Activated CD8-positive, alpha-beta memory T cell treated with anti-CD3 and anti-CD28 coated beads, Interleukin-2, amount 10 ng/mL, durations not matched to agents 7 days and 5 days (primary cell): Measurements from ENCODE around the gene URB1. TPM values are rescaled to one million over a fixed set of nuclear protein-coding genes. Genes with fewer than 3 reads are reported as not detected.
A peak's percentile ranks its signal among the peaks of the same experiment; 100 is the strongest.
"Not testable (repeated sequence)": the region's sequence is repeated elsewhere in the genome, so short reads cannot be mapped to it uniquely, and the experiment has no call there.

Experiments used
- ATAC-seq: fragments of 150-1000 bp; cut with Tn5 transposase; one replicate; pipeline ENCODE4 v1.10.0; 2021; ENCODE audit warnings: moderate library complexity
- CTCF ChIA-PET: fragments of 350-600 bp; sonication (Branson Sonifier 250); formaldehyde crosslinking; loops from one replicate; lab custom pipeline; 2021; ENCODE audit warnings: antibody characterized with exemption; lab: Charles Lee
- DNase-seq: peaks from one replicate; pipeline ENCODE4 v3.0.0-alpha.2; 2020
- H3K27ac Mint-ChIP-seq: one replicate; pipeline ENCODE4 v1.8.0; 2021; ENCODE audit warnings: mild to moderate bottlenecking, mixed read lengths
- H3K27me3 Mint-ChIP-seq: one replicate; pipeline ENCODE4 v1.8.0; 2021; ENCODE audit warnings: mixed read lengths
- H3K36me3 Mint-ChIP-seq: one replicate; pipeline ENCODE4 v1.8.0; 2021; ENCODE audit warnings: mild to moderate bottlenecking, mixed read lengths
- H3K4me1 Mint-ChIP-seq: one replicate; pipeline ENCODE4 v1.8.0; 2021; ENCODE audit warnings: mixed read lengths
- H3K4me3 Mint-ChIP-seq: one replicate; pipeline ENCODE4 v1.8.0; 2021; ENCODE audit warnings: mild to moderate bottlenecking, moderate library complexity, mixed read lengths
- H3K9me3 Mint-ChIP-seq: one replicate; pipeline ENCODE4 v1.8.0; 2022; ENCODE audit warnings: low read depth, mixed read lengths
- total RNA-seq, 2 experiments: library from RNA; stranded (reverse); gene quantifications; one replicate each; pipeline ENCODE4 v1.2.3, GENCODE V29; 2021

Gene URB1
- total RNA-seq, 2 experiments from 2014 or later = 17.5 to 28.3 TPM

- DNase-seq (no peak), ATAC-seq (no peak)
- Mint-ChIP-seq H3K9me3 (no peaks in the 10 kb centered on the region), H3K36me3 (peaks cover 9% of the 10 kb centered on the region), H3K4me1 (no peaks in the 10 kb centered on the region), H3K27ac (no peak overlapping the region), H3K27me3 (no peaks in the 10 kb centered on the region), H3K4me3 (no peak overlapping the region)
- CTCF ChIA-PET = no interaction called here
These were observed 94.7 kb downstream of the URB1 start for GRCh38 chr21:32298148-32298559.

- H3K27me3 Mint-ChIP-seq = no peaks in the 10 kb centered on the region
- CTCF ChIA-PET = no interaction called here
- H3K4me3 Mint-ChIP-seq = no peak overlapping the region
- H3K9me3 Mint-ChIP-seq = no peaks in the 10 kb centered on the region
- no peaks in the 10 kb centered on the region for H3K4me1 Mint-ChIP-seq
- peaks cover 9% of the 10 kb centered on the region for H3K36me3 Mint-ChIP-seq
- ATAC-seq (no peak), DNase-seq (no peak)
- no peak overlapping the region for H3K27ac Mint-ChIP-seq
These were observed 95.4 kb downstream of the URB1 start for GRCh38 chr21:32297449-32297848.

GRCh38 chr21:32285476-32285875, 107.3 kb downstream of the URB1 start:
- Mint-ChIP-seq H3K9me3 (no peaks in the 10 kb centered on the region), H3K4me1 (peaks cover 6% of the 10 kb centered on the region), H3K27ac (no peak overlapping the region), H3K27me3 (no peaks in the 10 kb centered on the region), H3K4me3 (no peak overlapping the region), H3K36me3 (peaks cover 3% of the 10 kb centered on the region)
- CTCF ChIA-PET = no interaction called here
- ATAC-seq (no peak), DNase-seq (peak; percentile 4)

GRCh38 chr21:32282992-32283391, 109.8 kb downstream of the URB1 start:
- CTCF ChIA-PET = no interaction called here
- no peak overlapping the region for H3K27ac Mint-ChIP-seq

GRCh38 chr21:32281531-32281930, 111.3 kb downstream of the URB1 start:
- no peak for DNase-seq

More at GRCh38 chr21:32282992-32283391, 109.8 kb downstream of the URB1 start:
- Mint-ChIP-seq H3K36me3 (peaks cover 3% of the 10 kb centered on the region), H3K4me3 (no peak overlapping the region), H3K27me3 (no peaks in the 10 kb centered on the region), H3K9me3 (no peaks in the 10 kb centered on the region), H3K4me1 (peaks cover 23% of the 10 kb centered on the region)
- ATAC-seq (no peak), DNase-seq (peak; percentile 18)

GRCh38 chr21:32279377-32279680, 113.5 kb downstream of the URB1 start:
- DNase-seq (no peak), ATAC-seq (no peak)
- peaks cover 33% of the 10 kb centered on the region for H3K4me1 Mint-ChIP-seq
- H3K27me3 Mint-ChIP-seq = no peaks in the 10 kb centered on the region
- H3K9me3 Mint-ChIP-seq = no peaks in the 10 kb centered on the region
- peaks cover 3% of the 10 kb centered on the region for H3K36me3 Mint-ChIP-seq
- CTCF ChIA-PET = interaction anchor here (0.9 to 1.4 kb wide), 2 partner anchors 28 to 114 kb away, joined by 3 read pairs; partner anchors contain the start of gene URB1
- H3K4me3 Mint-ChIP-seq = peak overlapping the region; percentile 99
- H3K27ac Mint-ChIP-seq = peak overlapping the region; percentile 95

More at GRCh38 chr21:32281531-32281930, 111.3 kb downstream of the URB1 start:
- Mint-ChIP-seq H3K36me3 (peaks cover 3% of the 10 kb centered on the region), H3K4me3 (no peak overlapping the region), H3K27ac (no peak overlapping the region), H3K4me1 (peaks cover 33% of the 10 kb centered on the region), H3K9me3 (no peaks in the 10 kb centered on the region), H3K27me3 (no peaks in the 10 kb centered on the region)
- no peak for ATAC-seq
- CTCF ChIA-PET = no interaction called here

GRCh38 chr21:32278518-32279376, 114.1 kb downstream of the URB1 start, which contains the start of gene MIS18A:
MIS18A (minus strand) TSS chr21:32279049; CDS start chr21:32279014, 35 bp downstream.
- Mint-ChIP-seq H3K4me3 (peak within 1 kb of the TSS; percentile 99), H3K27ac (peak within 1 kb of the TSS; percentile 95), H3K36me3 (peaks cover 3% of the 10 kb centered on the region), H3K4me1 (peaks cover 33% of the 10 kb centered on the region), H3K27me3 (no peaks in the 10 kb centered on the region), H3K9me3 (no peaks in the 10 kb centered on the region)
- DNase-seq (peak; percentile 97), ATAC-seq (peak; percentile 93)
- CTCF ChIA-PET = interaction anchor here (0.9 to 1.4 kb wide), 2 partner anchors 28 to 114 kb away, joined by 3 read pairs; partner anchors contain the start of gene URB1

- H3K27ac Mint-ChIP-seq = peak overlapping the region; percentile 95
- no peaks in the 10 kb centered on the region for H3K9me3 Mint-ChIP-seq
- no peaks in the 10 kb centered on the region for H3K27me3 Mint-ChIP-seq
- peak overlapping the region; percentile 99 for H3K4me3 Mint-ChIP-seq
- CTCF ChIA-PET = no interaction called here
- DNase-seq = no peak
- peaks cover 33% of the 10 kb centered on the region for H3K4me1 Mint-ChIP-seq
- ATAC-seq = no peak
- peaks cover 3% of the 10 kb centered on the region for H3K36me3 Mint-ChIP-seq
These were observed 114.7 kb downstream of the URB1 start for GRCh38 chr21:32278103-32278502.

GRCh38 chr21:32276671-32277070, 116.1 kb downstream of the URB1 start:
- ATAC-seq (no peak), DNase-seq (no peak)
- Mint-ChIP-seq H3K27me3 (no peaks in the 10 kb centered on the region), H3K9me3 (no peaks in the 10 kb centered on the region), H3K27ac (no peak overlapping the region), H3K4me3 (no peak overlapping the region), H3K36me3 (peaks cover 3% of the 10 kb centered on the region), H3K4me1 (peaks cover 31% of the 10 kb centered on the region)
- CTCF ChIA-PET = interaction anchor here (0.8 kb wide), 2 partner anchors 10 to 19 kb away, joined by 3 read pairs; no protein-coding TSS in a partner anchor

- H3K27ac Mint-ChIP-seq = no peak overlapping the region
- CTCF ChIA-PET = no interaction called here
- ATAC-seq (no peak), DNase-seq (no peak)
- H3K4me3 Mint-ChIP-seq = no peak overlapping the region
- peaks cover 15% of the 10 kb centered on the region for H3K36me3 Mint-ChIP-seq
- no peaks in the 10 kb centered on the region for H3K27me3 Mint-ChIP-seq
- H3K9me3 Mint-ChIP-seq = no peaks in the 10 kb centered on the region
- H3K4me1 Mint-ChIP-seq = no peaks in the 10 kb centered on the region
These were observed 122.1 kb downstream of the URB1 start for GRCh38 chr21:32270748-32271147.

- H3K4me1 Mint-ChIP-seq, H3K27ac Mint-ChIP-seq, ATAC-seq: not testable (repeated sequence)
These were observed 127.5 kb downstream of the URB1 start for GRCh38 chr21:32265321-32265720.

GRCh38 chr21:32261929-32262328, 130.9 kb downstream of the URB1 start:
- Mint-ChIP-seq H3K27me3 (no peaks in the 10 kb centered on the region), H3K4me3 (no peak overlapping the region), H3K9me3 (no peaks in the 10 kb centered on the region), H3K27ac (no peak overlapping the region), H3K4me1 (peaks cover 2% of the 10 kb centered on the region), H3K36me3 (peaks cover 4% of the 10 kb centered on the region)
- DNase-seq (no peak), ATAC-seq (no peak)
- CTCF ChIA-PET = interaction anchor here (1.0 kb wide), 1 partner anchor 252 kb away, joined by 4 read pairs; no protein-coding TSS in a partner anchor

More at GRCh38 chr21:32265321-32265720, 127.5 kb downstream of the URB1 start:
- CTCF ChIA-PET, H3K9me3 Mint-ChIP-seq, H3K4me3 Mint-ChIP-seq, H3K27me3 Mint-ChIP-seq, DNase-seq: not testable (repeated sequence)
- H3K36me3 Mint-ChIP-seq = peaks cover 13% of the 10 kb centered on the region
